Daoy (cell line): ENCODE measurements around the gene TMUB1. TPM values are rescaled to one million over a fixed set of nuclear protein-coding genes. Genes with fewer than 3 reads are reported as not detected.

ENCODE experiments used
- DNase-seq: peaks from one replicate; pipeline ENCODE4 v3.0.0-alpha.2; 2015; ENCODE audit warnings: low read depth
- total RNA-seq: library from RNA; depleted of rRNA; stranded (reverse); fragments of >200 nt; shearing (Covaris generic); gene quantifications from 2 replicates; pipeline ENCODE4 v1.2.3, GENCODE V29; 2014; rRNA removed

Gene TMUB1, protein sequence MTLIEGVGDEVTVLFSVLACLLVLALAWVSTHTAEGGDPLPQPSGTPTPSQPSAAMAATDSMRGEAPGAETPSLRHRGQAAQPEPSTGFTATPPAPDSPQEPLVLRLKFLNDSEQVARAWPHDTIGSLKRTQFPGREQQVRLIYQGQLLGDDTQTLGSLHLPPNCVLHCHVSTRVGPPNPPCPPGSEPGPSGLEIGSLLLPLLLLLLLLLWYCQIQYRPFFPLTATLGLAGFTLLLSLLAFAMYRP
- 51.2 and 61.3 TPM in 2 replicates for total RNA-seq

DNA sequence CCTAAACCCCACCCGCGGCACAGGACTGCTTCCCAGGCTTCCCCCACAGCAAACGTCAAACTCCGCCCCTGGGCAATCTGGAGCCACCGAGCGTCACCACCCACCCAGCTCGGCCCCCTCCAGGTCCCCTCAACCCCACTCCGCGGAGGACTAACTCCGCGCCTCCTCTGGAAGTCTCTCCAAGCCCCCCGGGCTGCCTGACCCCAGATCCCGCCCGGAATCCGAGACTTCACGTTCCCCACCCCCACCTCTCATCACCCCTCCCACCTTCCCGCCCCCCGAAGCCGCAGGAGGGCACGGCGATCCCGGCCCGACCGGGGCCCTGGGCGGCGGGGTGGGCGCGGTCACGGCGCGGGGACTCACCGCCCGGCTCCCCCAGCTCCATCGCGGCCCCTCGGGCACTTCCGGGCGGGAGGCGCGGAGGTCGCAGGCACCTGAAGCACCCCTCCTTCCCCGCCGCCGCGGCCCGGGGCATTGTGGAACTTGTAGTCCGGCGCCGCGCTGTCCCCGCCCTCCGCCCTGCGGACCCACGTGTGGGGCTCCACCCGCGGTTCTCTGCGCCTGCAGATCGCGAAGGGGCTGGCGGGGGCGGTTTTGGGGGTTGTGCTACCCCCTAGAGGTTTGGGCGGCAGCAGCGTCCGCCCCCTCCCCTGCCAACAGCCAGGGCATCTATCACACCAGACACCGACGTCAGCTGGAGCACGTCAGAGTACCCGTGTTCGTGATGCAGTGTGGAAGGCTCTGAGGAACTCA is at the start of gene TMUB1:
TMUB1 (minus strand) TSS at position 423 of the 753 bp plus-strand sequence. CDS start 930 bp downstream, outside the sequence.
- DNase-seq = peak; percentile 83

DNA sequence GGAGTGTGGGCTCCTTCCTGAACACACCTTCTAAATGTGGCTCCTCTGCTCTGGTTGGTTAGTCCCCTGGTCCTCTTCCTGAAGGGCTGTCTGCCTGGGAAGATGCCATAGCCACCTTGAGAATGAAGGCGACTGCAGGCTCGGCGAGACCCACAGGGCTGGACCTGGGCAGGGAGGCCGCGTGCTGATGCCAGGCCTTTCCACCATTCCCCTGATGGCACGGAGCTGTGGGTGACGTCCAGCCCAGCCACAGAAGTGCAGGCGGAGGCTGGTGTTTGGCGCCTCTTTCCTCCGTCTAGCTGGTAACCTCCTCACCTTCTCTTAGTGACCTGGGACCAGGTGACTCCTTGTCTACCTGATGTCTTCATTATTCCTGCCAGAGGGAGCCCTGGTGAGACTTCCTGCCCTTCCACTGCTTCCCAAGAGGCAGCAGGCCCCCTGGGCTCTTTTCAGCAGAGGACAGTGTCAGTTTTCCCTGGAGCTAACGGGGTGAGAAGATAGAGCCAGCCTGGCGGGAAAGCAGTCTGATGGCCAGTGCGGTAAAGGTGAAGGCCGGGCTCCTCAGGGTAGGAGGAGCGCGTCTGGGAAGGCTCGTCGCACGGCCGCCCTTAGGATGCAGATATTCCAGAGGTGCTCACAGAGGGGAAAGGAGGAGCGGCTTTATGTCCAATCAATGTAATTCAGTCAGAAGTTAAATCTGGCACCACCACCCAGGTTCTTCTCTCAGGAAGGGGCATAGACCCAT is 49.3 kb upstream of the TMUB1 start:
- DNase-seq = no peak

DNA sequence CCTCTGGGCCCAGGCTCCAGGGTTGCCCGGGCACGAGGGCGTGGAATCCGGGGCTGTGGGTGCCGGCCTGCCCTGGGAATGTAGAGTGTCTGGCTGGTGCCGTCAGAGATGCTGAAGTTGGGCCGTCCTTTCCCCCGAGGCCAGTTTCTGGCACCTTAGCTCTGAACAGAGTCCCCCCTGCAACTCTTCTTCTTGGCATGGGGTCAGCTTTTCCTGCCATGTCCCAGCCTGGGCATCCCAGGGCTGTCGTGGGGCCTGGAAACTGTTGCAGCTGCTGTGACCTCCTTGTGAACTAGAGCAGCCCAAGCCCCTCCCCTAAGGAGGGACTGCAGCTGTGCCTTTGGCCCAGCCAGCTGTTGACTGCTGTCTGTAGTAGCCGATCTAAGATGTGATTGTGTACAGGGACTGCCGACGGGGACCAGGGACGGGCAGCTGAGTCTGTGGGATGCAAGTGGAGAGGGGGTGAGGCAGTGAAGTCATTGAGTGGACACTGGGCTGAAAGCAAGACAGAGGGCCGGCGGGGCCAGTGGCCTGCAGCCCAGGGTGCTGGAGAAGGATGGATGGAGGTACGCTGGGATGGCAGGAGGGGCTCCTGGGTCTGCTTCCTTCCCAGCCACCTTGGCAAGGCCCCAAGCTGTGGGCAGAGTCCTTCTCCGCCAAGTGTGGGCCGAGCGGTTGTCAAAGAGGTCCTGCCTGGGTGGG is 48.5 kb upstream of the TMUB1 start:
- DNase-seq = no peak

DNA sequence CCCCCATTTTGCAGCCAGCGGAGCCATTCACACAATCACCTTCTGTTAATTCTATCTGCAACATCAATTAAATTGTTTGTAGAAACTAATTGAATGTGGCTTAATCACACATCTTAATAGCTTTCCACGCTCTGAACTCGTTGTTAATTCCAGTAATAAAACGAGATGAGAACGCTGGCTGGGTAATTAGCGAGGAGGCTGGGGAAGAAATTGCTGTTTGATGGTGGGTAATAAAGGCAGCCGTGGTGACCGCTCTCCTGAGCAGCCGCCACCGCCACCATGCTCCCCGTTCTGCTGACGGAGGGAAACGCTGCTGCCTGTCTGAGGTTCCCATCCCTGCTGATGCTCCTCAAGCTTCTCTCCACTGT is 47.9 kb upstream of the TMUB1 start:
- DNase-seq = no peak

DNA sequence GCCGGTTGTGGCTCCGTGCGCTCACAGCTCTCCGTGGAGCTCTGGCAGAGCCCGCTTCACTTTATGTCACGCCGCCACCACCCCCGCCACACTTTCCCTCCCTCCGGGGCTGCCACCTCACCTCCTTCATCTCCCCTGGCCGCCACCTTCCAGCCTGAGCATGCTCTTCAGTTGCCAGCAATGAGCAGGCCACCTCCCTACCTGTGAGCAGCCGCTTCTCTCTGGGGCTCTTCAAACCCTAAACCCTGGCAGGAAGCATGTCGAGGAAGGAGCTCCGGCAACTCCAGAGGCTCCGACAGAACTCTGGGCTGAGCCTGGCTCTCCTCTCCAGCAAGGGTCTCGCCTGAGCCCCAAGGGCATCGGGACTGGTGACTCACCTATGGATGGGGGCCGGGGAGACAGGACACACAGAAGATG is 47.5 kb upstream of the TMUB1 start:
- DNase-seq = no peak

DNA sequence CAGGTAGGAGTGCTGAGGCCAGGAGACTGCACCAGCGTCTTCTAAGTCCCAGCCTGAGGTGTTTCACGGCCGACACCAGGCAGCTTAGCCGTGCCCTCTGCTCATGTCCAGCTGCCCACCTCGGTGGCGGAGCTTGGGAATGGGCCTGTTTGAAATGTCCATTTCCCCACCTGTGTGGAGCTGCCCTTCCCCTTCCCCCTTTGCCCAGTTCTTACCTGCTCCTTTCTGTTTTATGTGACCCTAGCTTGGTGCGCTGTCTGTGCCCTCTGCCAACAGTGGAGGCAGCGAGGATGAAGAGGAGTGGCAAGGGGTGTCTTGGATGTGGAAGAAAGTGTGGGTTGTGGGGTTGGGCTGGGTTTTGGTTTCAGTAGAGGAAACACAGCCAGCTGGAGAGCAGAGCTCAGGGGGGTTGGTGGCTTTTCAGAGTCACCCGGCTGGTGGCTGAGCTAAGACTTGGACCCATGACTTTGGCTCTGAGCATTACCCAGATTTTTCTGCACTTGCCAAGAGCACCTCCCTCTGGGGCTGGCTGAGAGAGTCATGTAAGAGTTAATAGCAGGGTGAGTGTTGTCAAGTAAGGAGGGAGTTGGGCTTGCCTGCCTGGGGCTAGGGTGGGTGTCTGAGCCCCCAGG is 46.8 kb upstream of the TMUB1 start:
- no peak for DNase-seq

DNA sequence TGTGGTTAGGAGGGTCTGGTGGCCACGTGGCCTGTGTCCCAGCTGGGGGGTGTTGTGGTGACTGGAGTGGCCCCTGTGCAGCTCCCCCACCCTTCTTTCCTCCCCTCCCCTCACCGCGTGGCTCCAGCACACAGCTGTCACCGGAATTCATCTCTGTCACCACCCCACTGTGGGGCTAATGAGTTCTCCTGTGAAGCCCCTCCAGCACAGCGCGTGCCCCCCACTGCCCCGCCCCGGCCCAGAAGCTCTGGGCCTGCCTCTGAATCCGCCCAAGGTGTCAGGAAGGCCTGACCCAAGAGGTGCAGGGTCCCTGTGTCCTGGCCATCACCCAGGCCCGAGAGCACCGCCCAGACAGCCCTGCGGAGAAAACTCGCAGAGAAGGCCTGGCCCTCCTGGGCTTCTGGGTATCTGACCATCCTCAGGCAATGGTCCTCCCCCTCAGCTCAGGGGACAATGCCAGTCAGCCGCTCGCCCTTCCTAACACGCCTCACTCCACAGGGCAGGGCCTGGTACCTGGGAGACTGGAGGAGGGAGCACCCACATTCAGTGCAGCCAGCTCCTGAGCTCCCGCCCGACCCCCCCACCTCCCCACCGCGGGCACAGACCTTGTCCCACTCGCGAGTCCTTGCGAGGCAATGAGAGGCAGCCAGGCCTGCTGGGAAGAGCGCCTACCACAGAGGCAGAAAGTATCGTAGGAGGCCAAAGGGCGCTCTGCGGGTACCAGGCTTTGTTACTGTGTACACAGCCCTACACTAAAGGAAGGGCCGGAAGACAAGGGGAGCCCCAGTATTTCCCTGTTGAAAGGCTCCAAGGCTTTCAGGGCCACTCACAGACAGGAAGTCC is 46.0 kb upstream of the TMUB1 start:
- no peak for DNase-seq

DNA sequence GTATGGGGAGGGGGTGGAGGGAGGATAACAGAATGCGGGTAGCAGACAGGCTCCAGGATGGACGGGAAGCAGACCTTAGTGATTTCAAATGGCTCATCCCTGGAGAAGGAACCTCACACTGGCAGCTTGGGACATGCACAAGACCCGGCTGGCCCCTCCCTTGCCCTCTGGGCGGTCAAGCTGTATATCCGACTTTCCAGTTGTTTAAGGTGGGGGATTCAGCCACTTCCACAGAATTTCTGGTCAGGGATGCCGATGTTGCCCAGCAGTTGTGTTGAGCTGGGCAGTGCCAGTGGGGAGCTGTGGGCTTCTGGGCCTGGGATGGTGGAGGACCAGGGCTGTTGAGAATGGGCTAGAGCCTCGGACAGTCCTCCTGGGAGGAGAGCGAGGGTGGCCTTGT is 45.4 kb upstream of the TMUB1 start:
- no peak for DNase-seq

DNA sequence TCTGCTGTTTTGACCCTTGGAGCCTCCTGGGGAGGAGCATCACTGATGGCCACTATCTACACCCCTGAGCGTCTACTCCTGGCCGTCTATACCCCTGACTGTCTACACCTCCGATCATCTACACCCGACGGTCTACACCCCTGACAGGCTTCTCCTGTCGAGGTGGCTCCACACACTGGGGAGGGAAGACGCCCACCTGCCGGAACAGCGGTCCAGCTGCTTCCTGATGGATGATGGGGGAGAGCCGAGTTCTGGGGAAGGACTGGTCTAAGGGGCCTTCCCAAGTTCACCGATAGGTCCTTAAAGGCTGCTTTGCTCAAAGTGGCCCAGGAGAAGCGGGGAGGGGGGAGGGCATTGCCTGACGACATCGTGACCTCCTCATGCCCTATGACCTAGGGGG is 44.9 kb upstream of the TMUB1 start:
- DNase-seq = no peak

DNA sequence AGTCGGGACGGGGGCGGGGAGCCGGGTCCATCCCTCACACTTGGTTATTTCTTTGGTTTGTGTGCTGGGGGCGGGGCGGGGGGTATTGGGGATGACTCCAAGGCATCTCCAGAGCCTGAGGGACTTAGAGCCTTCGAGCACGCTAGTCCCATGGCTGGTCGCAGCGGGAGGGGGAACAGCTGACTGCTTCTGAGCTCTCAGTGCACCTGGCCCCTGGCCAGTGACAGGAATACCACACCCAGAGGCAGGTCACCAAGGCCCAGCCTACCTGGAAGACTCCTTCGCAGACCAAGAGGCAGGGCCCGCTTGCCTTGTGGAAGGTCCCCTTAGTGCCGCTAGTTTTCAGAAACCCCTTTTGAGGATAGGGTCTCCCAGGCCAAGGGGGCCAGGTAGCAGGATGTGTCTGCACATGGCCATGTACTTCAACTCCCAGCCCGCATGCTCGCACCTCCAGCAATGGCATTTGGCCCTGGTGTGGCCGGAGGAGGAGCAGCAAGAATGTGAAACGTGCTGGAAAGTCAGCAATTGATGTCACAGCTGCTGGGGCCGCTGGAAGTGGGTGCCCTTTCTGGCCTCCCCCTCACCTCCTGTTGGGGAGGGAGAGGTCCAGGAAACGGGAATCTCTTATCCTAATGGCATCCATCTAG is 43.3 kb upstream of the TMUB1 start:
- DNase-seq = no peak

DNA sequence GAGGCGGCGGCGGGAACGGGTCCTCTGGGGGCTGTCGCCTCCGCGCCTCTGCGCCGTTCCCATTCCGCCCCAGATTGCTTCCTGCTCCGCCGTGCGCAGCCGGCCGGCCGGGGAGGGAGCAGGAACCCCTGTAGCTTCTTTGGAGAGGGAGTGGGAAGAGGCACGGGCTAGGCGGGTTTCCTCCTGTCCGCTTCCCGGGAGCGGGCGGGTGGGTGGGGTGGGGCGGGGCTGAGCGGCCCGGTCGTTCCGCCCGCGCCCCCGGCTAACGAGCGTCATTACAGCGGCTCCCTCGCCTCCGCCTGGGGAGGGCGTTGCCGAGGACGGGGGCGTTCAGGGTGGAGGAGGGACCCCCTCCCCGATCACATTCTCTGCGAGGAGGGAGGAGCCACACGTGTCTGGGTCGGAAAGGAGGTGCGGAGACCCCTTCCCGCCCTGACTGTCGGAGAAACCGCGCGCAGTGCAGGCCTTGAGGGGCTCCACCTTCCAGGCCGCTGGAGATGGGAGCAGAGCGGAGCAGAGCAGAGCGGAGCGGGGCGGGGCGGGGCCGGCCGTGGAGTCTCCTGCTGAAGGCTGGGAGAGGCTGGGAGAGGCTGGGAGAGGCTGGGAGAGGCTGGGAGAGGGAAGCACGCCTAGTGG is 42.7 kb upstream of the TMUB1 start:
- no peak for DNase-seq

DNA sequence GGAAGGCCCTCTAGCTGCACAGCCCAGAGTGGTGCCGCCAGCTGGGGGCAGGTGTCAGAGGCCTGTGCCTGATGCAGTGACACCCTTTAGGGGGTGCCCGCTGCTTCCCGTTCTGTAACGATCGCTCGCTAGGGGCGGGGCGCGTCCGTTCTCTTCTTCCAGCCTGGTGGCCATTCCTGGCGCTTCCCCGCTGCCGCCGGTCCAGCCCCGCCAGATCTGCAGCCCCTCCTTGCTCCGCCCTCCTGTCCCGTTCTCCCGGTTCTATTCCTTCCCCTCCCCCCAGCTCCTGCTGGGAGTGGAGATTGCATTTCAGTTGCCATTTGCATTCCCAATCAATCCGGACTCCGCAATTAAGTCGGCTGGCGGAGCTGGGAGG is 42.2 kb upstream of the TMUB1 start:
- DNase-seq = no peak

DNA sequence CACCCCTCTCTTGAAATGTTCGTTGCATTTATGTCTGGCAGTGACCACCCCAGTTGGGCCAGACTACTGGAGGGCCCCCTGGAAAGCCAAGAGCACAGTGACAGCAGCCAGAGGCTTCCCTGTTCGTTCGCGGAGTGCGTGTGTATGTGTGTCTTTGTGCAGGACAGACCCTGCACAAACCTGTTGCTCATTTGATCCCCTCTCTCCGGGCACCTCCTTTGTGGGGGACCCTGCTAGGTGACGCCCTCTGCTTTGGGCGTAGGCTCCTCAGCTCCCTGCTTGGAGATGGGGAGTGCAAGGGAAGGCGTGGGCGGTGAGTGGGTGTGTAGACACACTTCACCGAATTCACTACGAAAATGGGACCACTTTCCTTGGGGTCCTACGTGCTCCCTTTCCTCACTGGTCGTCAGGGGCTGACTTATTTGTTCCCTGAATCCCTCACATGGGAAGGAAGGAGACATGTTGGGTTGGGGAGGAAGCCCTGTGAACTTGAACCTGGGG is 41.7 kb upstream of the TMUB1 start:
- no peak for DNase-seq

DNA sequence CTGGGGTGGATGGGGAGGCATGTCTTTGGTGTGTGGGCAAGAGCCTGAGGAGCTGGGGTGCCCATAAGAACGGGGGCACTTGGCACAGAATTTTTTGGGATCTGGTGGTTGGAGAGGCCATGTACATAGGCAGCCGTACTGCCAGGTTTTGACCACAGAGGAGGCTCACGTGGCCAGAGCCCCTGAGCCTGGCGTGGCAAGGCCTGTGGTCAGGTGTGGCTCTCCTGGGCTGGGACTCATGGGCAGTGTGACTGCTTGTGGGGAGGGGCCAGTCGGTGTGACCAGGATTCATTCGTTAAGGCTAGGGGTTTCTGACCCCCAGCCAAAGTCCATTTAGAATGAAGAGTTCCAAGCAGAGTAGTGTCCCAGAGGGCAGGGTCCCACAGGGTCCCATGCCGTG is 41.2 kb upstream of the TMUB1 start:
- DNase-seq = no peak

DNA sequence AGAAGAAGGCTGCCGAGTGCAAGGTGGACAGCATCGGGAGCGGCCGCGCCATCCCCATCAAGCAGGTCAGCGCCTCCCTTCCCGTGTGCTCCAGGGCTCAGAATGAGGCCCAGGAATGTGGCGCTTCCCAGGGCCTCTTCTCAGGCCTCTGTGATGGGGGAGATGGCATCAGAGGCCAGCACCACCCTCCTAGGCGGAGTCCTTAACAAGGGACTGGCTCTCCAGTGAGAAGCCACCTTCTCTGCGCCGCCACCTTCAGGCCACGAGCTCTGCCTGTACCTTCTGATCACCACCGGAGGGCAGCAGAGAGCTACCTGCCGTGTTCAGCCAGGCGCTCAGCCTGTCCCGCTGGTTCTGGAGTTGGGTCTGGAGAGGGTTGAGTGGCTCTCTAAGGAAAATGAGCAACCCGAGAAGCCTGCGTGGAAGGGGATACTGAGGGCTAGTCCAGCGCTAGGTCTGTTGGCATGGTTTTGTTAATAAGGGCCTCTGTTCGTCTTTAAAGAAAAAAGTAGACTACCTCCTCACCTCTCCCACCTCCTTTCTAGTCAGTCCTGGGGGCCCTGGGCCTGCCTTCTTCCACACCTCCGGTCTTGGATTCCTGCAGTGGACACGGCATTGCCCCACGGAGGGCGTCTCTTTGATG is 40.6 kb upstream of the TMUB1 start:
- DNase-seq = peak; percentile 93

DNA sequence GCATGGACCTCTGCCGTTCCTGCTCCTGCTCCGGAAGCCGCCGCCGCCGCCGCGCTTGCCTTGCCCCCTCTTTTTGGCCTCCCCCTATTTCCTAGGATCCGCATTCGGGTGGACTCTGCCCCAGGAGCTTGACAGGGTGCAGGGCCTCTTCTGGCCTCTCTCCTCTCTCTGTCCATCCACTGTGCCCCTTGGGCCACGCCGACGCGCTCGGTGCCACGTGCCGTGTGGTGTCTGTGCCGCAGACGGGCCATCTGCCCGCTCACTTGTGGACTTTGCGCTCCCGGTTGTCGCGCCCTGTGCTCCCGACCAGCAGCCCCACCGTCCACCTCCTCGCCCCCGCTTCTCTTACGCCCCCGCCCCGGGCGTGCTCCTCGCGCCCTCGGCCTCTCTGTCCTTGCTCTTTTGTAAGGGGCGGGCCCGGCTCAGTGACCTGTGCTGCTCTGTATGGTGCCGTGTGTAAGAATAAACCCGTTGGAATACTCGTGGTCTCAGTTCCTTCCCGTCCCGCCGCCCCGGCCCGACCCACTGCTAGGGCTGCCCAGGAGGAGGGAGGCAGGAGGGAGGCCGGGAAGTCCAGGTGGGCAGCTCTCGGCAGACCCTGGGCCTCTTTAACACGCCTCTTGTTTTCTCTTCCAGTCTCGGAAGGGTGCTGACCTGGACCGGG is 40.0 kb upstream of the TMUB1 start:
- no peak for DNase-seq

DNA sequence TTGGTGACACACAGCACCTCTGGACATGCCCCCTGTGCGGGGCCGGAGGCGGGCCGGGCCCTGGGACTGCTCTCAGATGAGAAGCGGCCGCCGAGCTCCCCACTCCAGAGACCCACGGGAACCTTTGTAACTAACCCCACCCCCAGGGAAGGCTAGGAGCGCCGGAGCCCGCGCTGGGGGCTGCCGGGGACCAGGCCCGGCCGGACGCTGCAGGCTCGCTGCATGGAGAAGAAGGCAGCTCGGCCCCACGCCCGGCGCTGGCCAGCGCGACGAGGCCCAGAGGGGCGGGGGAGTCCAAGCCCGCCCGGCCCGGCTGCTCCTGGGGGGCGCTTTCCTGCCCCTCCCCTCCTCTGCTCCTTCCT is 39.5 kb upstream of the TMUB1 start:
- DNase-seq = no peak

DNA sequence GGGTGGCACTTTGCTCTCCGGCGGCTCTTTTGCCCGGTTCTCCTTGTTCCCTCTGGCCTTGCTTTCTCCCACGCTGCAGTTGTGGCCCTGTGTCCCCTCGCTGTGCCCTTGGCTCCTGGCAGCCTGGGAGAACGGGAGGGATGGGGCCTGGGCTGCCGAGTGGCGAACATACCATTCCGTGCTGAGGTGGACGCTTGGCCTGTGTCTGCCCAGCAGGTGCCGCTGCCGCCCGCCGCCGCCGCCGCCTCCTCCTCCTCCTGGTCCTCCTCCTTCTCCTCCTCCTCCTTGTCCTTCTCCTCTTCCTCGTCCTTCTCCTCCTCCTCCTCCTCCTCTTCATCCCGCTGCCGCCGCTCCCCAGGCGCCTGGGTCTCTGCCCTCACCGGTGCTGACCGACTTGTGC is 39.0 kb upstream of the TMUB1 start:
- no peak for DNase-seq
